8988T (cell line): ENCODE measurements around the gene C1orf50.
A peak's percentile ranks its signal among the peaks of the same experiment; 100 is the strongest.
"Not testable (repeated sequence)": the region's sequence is repeated elsewhere in the genome, so short reads cannot be mapped to it uniquely, and the experiment has no call there.

ENCODE experiments used
- DNase-seq: peaks from one replicate; pipeline ENCODE4 v3.0.0; 2011

The C1orf50 gene

GRCh38 chr1:42740851-42741580 lies 26.0 kb upstream of the C1orf50 start:
- no peak for DNase-seq

GRCh38 chr1:42741706-42742105 lies 25.3 kb upstream of the C1orf50 start:
- DNase-seq: no peak

- DNase-seq: no peak
These were observed 24.9 kb upstream of the C1orf50 start for GRCh38 chr1:42742141-42742540.

GRCh38 chr1:42742617-42743316 lies 24.3 kb upstream of the C1orf50 start:
- no peak for DNase-seq

GRCh38 chr1:42743317-42744147 lies 23.5 kb upstream of the C1orf50 start:
- DNase-seq: no peak

GRCh38 chr1:42744148-42744413 lies 23.0 kb upstream of the C1orf50 start:
- DNase-seq: no peak

- no peak for DNase-seq
These were observed 21.2 kb upstream of the C1orf50 start for GRCh38 chr1:42745851-42746250.

GRCh38 chr1:42746436-42747105 lies 20.5 kb upstream of the C1orf50 start:
- no peak for DNase-seq

- no peak for DNase-seq
These were observed 19.9 kb upstream of the C1orf50 start for GRCh38 chr1:42747125-42747524.

GRCh38 chr1:42748021-42748420 lies 19.0 kb upstream of the C1orf50 start:
- DNase-seq: no peak

GRCh38 chr1:42748461-42749410 lies 18.3 kb upstream of the C1orf50 start:
- DNase-seq: no peak

GRCh38 chr1:42750041-42750440 lies 17.0 kb upstream of the C1orf50 start:
- DNase-seq: no peak

- not testable (repeated sequence) for DNase-seq
These were observed 15.5 kb upstream of the C1orf50 start for GRCh38 chr1:42751511-42752070.

GRCh38 chr1:42752284-42752683 lies 14.8 kb upstream of the C1orf50 start:
- DNase-seq: no peak

- no peak for DNase-seq
These were observed 14.0 kb upstream of the C1orf50 start for GRCh38 chr1:42753070-42753469.

GRCh38 chr1:42756956-42757891 lies 9.8 kb upstream of the C1orf50 start:
- DNase-seq: peak; percentile 62

GRCh38 chr1:42757892-42758275 lies 9.2 kb upstream of the C1orf50 start:
- no peak for DNase-seq

GRCh38 chr1:42758641-42759040 lies 8.4 kb upstream of the C1orf50 start:
- DNase-seq: no peak

- no peak for DNase-seq
These were observed 7.9 kb upstream of the C1orf50 start for GRCh38 chr1:42759114-42759513.

- no peak for DNase-seq
These were observed 5.5 kb upstream of the C1orf50 start for GRCh38 chr1:42761567-42761966.

- no peak for DNase-seq
These were observed 4.8 kb upstream of the C1orf50 start for GRCh38 chr1:42762269-42762668.
